Activated B cell treated with CpG ODN at 0.5 μM for 24 hours (primary cell): ENCODE measurements around the gene AP3B1. TPM values are rescaled to one million over a fixed set of nuclear protein-coding genes. Genes with fewer than 3 reads are reported as not detected.

Source experiments
- ATAC-seq: fragments of 200-7000 bp; cut with Tn5 transposase; one replicate; pipeline ENCODE4 v1.10.0; 2021; ENCODE audit warnings: low read depth, mild to moderate bottlenecking, moderate library complexity
- CTCF ChIA-PET: fragments of 350-600 bp; sonication (Branson Sonifier 250); formaldehyde crosslinking; loops from one replicate; lab custom pipeline; 2021; ENCODE audit warnings: antibody characterized with exemption; lab: Charles Lee
- POLR2A ChIA-PET: fragments of 350-600 bp; sonication (Branson Sonifier 250); formaldehyde crosslinking; loops from one replicate; lab custom pipeline; 2021; ENCODE audit warnings: antibody characterized with exemption; lab: Charles Lee
- DNase-seq: peaks from one replicate; pipeline ENCODE4 v3.0.0; 2022
- H3K27ac Mint-ChIP-seq: one replicate; pipeline ENCODE4 v1.8.0; 2020; ENCODE audit warnings: mixed read lengths
- H3K27me3 Mint-ChIP-seq: one replicate; pipeline ENCODE4 v1.8.0; 2021; ENCODE audit warnings: mixed read lengths
- H3K36me3 Mint-ChIP-seq: one replicate; pipeline ENCODE4 v1.8.0; 2021; ENCODE audit warnings: low read depth, mixed read lengths
- H3K4me1 Mint-ChIP-seq: one replicate; pipeline ENCODE4 v1.8.0; 2021; ENCODE audit warnings: mixed read lengths
- H3K4me3 Mint-ChIP-seq: one replicate; pipeline ENCODE4 v1.8.0; 2020; ENCODE audit warnings: mild to moderate bottlenecking, mixed read lengths
- H3K9me3 Mint-ChIP-seq: one replicate; pipeline ENCODE4 v1.8.0; 2020; ENCODE audit warnings: mixed read lengths
- intact Hi-C: fragments of 100-400 bp; cut with micrococcal nuclease; formaldehyde crosslinking; loops from one replicate; pipeline ENCODE4 v1.15.1; 2024
- total RNA-seq: library from RNA; stranded (reverse); gene quantifications from 2 replicates; pipeline ENCODE4 v1.2.3, GENCODE V29; 2022
- TF ChIP-seq, protein P1 (sequence below): fragments of 200-600 bp; IDR thresholded peaks from one replicate; pipeline ENCODE4 v1.8.0; 2022; ENCODE audit warnings: antibody characterized with exemption, mild to moderate bottlenecking

Gene AP3B1
- total RNA-seq, 1 donor from 2014 or later: 52.9 TPM

- Mint-ChIP-seq H3K27ac (no peak overlapping the region), H3K9me3 (no peaks in the 10 kb centered on the region), H3K4me3 (no peak overlapping the region), H3K27me3 (no peaks in the 10 kb centered on the region), H3K4me1 (no peaks in the 10 kb centered on the region), H3K36me3 (no peaks in the 10 kb centered on the region)
- ATAC-seq: no peak
- intact Hi-C loops: no loop called here
- DNase-seq: no peak
- TF ChIP-seq, protein P1, sequence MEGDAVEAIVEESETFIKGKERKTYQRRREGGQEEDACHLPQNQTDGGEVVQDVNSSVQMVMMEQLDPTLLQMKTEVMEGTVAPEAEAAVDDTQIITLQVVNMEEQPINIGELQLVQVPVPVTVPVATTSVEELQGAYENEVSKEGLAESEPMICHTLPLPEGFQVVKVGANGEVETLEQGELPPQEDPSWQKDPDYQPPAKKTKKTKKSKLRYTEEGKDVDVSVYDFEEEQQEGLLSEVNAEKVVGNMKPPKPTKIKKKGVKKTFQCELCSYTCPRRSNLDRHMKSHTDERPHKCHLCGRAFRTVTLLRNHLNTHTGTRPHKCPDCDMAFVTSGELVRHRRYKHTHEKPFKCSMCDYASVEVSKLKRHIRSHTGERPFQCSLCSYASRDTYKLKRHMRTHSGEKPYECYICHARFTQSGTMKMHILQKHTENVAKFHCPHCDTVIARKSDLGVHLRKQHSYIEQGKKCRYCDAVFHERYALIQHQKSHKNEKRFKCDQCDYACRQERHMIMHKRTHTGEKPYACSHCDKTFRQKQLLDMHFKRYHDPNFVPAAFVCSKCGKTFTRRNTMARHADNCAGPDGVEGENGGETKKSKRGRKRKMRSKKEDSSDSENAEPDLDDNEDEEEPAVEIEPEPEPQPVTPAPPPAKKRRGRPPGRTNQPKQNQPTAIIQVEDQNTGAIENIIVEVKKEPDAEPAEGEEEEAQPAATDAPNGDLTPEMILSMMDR: no peak
- CTCF ChIA-PET: no interaction called here
- POLR2A ChIA-PET: no interaction called here
Measured at GRCh38 chr5:78326930-78327329, 32.4 kb upstream of the AP3B1 start.

DNA sequence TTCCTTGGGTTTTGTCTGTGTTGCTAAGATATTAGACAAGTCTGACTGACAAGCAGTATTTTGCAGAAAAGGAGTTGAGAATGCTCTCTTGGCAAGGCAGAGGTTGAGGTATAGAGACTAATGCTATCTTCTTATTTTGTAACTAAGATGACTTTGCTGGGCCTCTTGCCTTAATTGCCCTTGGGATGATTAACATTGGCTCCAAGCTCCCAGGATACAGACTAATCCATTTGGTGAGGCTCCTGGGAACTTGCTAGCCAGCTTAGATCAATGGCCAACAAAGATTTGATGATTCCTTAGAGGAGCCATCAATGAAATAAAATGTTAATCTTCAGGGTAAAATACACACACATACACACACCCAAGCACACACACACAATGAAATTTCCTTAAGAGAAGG, 28.7 kb upstream of the AP3B1 start:
- TF ChIP-seq, protein P1: no peak
- Mint-ChIP-seq H3K9me3 (no peaks in the 10 kb centered on the region), H3K36me3 (no peaks in the 10 kb centered on the region), H3K4me3 (no peak overlapping the region), H3K4me1 (no peaks in the 10 kb centered on the region), H3K27ac (no peak overlapping the region), H3K27me3 (no peaks in the 10 kb centered on the region)
- no peak for DNase-seq
- ChIA-PET POLR2A (no interaction called here), CTCF (interaction anchor here (0.7 kb wide), 1 partner anchor 145 kb away, joined by 3 read pairs; no protein-coding TSS in a partner anchor)
- intact Hi-C loops: loop anchor here (5.0 kb wide), 1 partner anchor 809 kb away; no protein-coding TSS in a partner anchor
- ATAC-seq: no peak

DNA sequence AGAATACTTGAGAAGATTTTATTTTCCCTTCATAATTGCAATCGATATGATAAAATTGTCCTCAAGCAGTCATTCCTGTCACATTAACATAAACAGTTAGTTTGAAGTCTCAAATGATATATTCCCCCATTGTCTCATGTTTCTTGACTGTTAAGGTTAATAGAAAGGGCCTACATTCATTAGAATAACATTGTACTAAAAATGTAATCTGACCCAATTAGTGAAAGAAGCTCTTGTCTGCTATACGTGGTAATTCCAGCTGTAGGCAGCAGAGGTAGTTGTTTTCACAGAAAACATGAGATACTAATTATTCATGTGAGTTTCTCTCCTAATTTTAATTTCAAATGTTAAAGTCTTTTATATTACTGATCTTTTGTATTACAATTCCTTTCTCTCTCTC, 25.9 kb upstream of the AP3B1 start:
- intact Hi-C loops: loop anchor here (1.0 to 5.0 kb wide), 3 partner anchors 147 to 812 kb away; no protein-coding TSS in a partner anchor
- ATAC-seq (no peak), DNase-seq (no peak)
- no peaks in the 10 kb centered on the region for H3K27me3 Mint-ChIP-seq
- H3K36me3 Mint-ChIP-seq: no peaks in the 10 kb centered on the region
- ChIA-PET CTCF (interaction anchor here (1.4 kb wide), 1 partner anchor 147 kb away, joined by 4 read pairs; no protein-coding TSS in a partner anchor), POLR2A (no interaction called here)
- H3K4me3 Mint-ChIP-seq: no peak overlapping the region
- H3K4me1 Mint-ChIP-seq: no peaks in the 10 kb centered on the region
- H3K27ac Mint-ChIP-seq: no peak overlapping the region
- H3K9me3 Mint-ChIP-seq: no peaks in the 10 kb centered on the region
- TF ChIP-seq, protein P1: no peak

- H3K9me3 Mint-ChIP-seq: no peaks in the 10 kb centered on the region
- intact Hi-C loops: loop anchor here (1.0 kb wide), 1 partner anchor 25 kb away; no protein-coding TSS in a partner anchor
- CTCF ChIA-PET: no interaction called here
- TF ChIP-seq, protein P1: no peak
- ATAC-seq (no peak), DNase-seq (no peak)
- H3K4me1 Mint-ChIP-seq: no peaks in the 10 kb centered on the region
- no peak overlapping the region for H3K4me3 Mint-ChIP-seq
- H3K36me3 Mint-ChIP-seq: no peaks in the 10 kb centered on the region
- H3K27ac Mint-ChIP-seq: no peak overlapping the region
- POLR2A ChIA-PET: no interaction called here
- peaks cover 3% of the 10 kb centered on the region for H3K27me3 Mint-ChIP-seq
Measured at GRCh38 chr5:78318337-78318736, 23.8 kb upstream of the AP3B1 start.

DNA sequence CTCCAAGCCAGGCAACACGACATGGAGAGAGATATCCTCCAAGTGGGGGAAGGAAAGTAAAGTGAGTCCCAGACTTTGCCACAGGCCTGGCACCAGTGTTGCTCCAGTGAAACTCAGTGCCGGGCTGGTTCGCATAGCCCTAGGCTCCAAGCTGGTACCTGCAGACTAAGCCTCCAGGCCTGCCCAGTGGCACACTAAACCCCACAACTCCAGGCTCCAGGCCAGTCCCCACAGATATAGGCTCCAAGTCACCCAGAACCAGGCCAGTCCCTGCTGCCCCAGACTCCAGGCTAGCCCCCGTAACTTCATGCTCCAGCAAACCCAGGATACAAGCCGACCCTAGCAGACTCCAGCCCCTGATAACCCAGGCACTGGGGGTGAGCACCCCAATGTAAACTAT, 23.0 kb upstream of the AP3B1 start:
- no peaks in the 10 kb centered on the region for H3K36me3 Mint-ChIP-seq
- H3K4me3 Mint-ChIP-seq: no peak overlapping the region
- ATAC-seq (no peak), DNase-seq (no peak)
- intact Hi-C loops: no loop called here
- TF ChIP-seq, protein P1: no peak
- no peak overlapping the region for H3K27ac Mint-ChIP-seq
- peaks cover 7% of the 10 kb centered on the region for H3K27me3 Mint-ChIP-seq
- ChIA-PET CTCF (no interaction called here), POLR2A (no interaction called here)
- H3K4me1 Mint-ChIP-seq: no peaks in the 10 kb centered on the region
- no peaks in the 10 kb centered on the region for H3K9me3 Mint-ChIP-seq
